Adrenal gland (tissue), 5 donors: Measurements from ENCODE around the gene PLXNC1.

Experiments used
- POLR2A ChIP-seq, 2 donors: fragments of 450-650 bp; IDR thresholded peaks; one replicate each; pipeline ENCODE4 v1.6.1; 2017; ENCODE audit warnings: antibody characterized with exemption in 2 of 2, mild to moderate bottlenecking in 2 of 2, moderate library complexity in 1 of 2
- TF ChIP-seq, protein P1 (sequence below), 6 experiments: fragments of 450-650 bp in 4 of 6; fragments of 200-600 bp in 2 of 6; sonication (generic) in 1 of 6; IDR thresholded peaks; 1 replicate in 5 of 6; 2 replicates in 1 of 6; pipeline versions ENCODE4 v1.5.1 to v1.8.0; 2016 to 2021; ENCODE audit warnings: antibody characterized with exemption in 6 of 6, mild to moderate bottlenecking in 2 of 6, moderate library complexity in 1 of 6
- donor health status: DM: no; HTN: no; CAD: no.

DNA sequence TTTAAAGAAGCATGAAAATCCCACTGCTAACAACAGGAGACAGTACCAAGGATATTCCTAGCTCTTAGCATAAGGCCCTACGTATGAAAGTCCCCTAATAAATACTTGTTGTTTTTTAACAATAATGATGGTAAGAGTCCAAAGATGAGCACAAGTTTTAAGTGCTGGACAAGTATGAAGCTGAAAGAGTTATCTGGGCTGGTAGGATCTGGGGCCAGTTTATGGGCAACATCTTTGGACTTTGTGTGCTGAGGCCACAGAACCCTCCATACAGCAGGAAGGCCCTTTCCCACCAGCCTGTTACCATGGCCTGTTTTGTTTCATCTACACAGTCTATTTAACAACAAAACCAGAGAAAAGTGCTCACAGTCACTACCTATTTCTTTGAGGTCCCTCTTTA is 12.5 kb upstream of the PLXNC1 start:
- TF ChIP-seq, protein P1, sequence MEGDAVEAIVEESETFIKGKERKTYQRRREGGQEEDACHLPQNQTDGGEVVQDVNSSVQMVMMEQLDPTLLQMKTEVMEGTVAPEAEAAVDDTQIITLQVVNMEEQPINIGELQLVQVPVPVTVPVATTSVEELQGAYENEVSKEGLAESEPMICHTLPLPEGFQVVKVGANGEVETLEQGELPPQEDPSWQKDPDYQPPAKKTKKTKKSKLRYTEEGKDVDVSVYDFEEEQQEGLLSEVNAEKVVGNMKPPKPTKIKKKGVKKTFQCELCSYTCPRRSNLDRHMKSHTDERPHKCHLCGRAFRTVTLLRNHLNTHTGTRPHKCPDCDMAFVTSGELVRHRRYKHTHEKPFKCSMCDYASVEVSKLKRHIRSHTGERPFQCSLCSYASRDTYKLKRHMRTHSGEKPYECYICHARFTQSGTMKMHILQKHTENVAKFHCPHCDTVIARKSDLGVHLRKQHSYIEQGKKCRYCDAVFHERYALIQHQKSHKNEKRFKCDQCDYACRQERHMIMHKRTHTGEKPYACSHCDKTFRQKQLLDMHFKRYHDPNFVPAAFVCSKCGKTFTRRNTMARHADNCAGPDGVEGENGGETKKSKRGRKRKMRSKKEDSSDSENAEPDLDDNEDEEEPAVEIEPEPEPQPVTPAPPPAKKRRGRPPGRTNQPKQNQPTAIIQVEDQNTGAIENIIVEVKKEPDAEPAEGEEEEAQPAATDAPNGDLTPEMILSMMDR (IDR thresholded peaks at IDR 0.05) = no peak
- no peak for TF ChIP-seq POLR2A (IDR thresholded peaks at IDR 0.05)
